Fibroblast of skin of right biceps (primary cell): ENCODE results near the gene NAA80.
"Not testable (repeated sequence)": the region's sequence is repeated elsewhere in the genome, so short reads cannot be mapped to it uniquely, and the experiment has no call there.

Source experiments
- DNase-seq: peaks from one replicate; pipeline ENCODE4 v3.0.0-alpha.2; 2013

NAA80 gene

DNA sequence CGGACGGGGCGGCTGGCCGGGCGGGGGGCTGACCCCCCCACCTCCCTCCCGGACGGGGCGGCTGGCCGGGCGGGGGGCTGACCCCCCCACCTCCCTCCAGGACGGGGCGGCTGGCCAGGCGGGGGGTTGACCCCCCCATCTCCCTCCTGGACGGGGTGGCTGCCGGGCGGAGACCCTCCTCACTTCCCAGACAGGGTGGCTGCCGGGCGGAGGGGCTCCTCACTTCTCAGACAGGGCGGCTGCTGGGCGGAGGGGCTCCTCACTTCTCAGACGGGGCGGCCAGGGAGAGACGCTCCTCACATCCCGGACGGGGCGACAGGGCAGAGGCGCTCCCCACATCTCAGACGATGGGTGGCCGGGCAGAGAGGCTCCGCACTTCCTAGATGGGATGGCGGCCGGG is 12.8 kb upstream of the NAA80 start:
- DNase-seq = not testable (repeated sequence)

DNA sequence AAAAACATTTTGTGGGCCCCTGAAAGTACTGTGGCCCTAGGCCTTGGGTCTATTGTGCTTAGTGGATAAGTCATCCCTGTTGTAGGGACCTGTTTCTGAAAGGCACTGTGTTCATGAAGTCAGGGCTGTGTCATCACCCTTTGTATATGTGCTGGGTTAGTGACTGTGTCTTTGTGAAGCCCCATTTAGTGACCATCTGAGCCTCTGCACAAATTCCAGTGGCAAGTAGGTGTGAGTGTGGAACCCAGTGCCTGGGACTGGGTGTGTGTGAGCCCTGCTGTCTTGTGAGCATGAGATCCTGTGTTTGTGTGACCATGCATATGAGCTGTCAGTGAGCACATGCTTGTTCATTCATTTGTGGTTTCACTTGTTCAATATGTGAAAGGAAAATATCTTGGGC is 5.4 kb upstream of the NAA80 start:
- no peak for DNase-seq

DNA sequence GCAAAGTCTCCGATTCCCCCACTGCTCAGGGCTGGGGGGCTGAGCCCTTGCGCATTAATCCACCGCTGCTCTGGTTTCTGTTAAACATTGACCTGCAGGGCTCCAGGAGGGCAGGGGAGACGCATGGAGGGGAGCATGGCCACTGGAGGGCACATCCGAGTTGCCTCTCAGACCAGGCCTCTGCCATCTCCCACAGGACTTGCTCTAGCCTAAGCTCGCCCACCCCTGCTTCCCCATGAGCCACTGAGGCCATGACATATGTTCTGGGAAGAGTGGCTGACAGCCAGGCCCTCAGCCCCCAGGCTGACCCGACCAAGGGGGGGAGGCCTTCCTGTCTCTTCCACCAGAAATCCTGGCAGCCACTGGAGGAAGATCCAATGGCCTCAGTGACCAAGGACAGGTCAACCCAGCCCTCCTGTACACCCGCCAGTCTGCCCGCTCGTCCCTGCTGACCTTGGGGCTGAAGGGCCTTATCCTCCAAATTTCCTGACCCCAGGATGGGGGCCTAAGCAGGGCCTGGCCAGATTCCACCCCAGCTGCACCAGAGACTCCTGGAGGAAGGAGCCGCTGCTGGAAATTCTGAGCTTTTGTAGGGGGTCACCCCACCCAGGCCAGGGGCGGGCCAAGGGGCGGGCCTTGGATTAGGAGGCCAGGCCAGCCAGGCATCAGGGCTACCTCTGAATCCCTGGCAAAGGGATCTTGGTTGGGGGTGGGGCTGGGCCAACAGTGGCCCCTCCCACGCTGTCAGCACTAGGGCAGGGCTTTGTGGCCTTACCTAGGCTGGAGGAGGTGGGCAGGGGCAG is 4.0 kb upstream of the NAA80 start, which contains the start of gene HYAL1:
Gene HYAL1, minus strand, starts transcription at position 562 of the 803 bp plus-strand sequence. CDS start 618 bp downstream, outside the sequence.
- DNase-seq = no peak

DNA sequence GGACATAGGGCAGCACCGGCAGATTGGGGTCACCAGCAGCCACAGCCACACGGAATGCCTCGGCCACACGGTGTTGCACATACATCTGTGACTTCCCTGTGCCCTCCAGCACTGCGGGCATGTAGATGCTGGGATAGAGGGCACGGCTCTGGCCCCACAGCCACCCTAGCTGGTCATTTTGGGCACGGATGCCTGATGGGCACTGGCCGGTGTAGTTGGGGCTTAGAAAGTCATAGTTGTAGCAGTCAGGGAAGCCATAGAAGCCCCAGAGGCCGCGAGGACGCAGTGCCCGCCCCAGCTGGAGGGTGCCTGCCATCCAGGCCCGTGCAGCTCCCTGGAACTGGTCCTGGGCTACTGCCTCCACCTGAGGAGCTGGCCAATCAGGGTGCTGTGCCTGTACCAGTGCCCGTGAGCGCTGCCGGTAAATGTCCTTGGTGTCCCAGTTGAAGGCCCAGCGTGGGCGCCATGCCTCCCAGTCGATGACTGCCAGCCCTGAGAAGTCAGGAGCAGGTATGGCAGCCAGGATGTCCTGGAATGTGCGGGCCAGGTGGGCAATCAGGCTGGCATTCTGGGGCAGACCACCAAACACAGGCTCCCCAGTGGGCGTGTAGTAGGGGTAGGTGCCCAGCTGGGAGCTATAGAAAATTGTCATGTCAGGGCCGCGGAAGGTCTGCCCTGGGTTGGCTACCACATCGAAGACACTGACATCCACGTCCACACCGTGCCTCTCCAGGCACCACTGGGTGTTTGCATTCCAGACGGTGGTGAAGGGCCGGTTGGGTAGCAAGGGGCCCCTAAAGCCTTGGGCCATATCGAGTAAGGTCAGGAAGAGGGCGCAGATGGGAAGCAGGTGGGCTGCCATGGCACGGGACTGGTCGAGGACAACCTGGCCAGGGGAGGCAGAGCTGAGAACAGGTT is 3.1 kb upstream of the NAA80 start:
- DNase-seq = no peak

DNA sequence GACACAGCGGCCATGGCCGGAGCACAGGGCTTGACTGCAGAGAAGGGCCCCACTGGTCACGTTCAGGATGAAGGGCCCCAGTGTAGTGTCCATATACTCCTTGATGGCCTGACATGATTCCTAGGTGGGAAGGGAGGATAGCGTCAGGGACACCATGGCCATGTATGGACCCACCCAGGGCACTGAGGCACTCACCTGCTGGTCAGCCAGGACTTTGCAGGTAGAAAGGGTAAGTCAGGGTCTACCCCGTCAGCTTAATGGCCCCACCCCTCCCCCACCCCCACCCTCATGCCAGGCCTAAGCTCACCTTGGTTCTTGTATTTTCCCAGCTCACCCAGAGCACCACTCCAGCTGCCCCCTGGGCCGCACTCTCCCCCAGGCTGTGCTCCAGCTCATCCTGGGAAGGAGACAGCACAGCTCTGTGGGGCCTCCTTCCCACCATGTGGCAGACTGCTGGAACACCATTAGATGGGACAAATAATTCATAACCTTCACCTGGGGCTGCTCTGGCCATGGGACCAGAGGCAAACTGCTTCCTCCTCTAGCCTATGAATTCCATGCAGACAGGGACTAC is 1.6 kb upstream of the NAA80 start:
- no peak for DNase-seq

DNA sequence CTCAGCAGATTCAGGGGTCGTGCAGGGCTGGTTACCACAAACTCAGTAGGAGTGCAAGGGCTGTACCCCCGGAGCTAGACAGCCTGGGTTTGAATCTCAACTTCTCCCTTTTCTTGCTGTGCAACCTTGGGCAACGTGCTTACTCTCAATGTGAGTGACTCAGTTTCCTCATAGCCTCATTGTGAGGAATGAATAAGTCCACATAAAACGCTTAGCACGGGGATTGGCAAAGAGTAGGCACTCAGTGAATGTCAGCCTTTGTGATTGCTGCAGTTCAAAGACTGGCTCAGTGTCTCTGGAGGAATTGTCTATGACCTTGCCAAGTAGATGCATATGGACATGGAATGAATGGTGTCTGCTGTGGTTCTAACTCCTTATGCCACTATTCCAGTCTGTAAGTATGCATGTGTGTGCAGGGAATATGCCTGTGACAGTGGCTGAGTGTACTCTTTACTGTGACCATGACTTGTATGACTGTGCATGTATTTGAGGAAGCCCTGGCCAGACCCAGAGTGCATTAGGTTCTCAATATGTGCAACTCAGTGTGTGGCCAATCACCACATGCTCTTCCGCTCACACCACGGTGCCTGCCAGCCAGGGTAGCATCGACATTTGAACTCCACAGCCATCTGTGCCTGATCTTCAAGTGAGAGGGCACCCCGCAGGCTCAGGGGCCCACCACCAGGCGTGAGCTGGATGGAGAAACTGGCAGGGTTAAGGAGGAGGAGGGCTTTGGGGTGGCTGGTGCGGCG is 900 bp upstream of the NAA80 start:
- DNase-seq = peak; percentile 50

DNA sequence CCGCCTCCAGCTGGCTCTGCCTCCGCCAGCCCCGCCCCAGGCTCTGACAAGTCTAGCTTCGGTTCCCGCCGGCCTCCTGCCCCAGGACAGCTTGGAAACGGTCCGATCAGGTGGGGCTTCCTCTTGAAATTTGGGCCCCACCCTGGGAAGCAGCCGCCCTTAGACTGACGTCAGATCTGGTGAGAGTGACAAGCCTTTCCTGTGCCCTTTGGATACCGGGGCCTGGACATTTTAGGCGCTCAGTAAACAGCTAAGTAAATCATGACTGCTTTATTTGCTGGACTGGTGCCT is 378 bp upstream of the NAA80 start:
- DNase-seq = no peak

DNA sequence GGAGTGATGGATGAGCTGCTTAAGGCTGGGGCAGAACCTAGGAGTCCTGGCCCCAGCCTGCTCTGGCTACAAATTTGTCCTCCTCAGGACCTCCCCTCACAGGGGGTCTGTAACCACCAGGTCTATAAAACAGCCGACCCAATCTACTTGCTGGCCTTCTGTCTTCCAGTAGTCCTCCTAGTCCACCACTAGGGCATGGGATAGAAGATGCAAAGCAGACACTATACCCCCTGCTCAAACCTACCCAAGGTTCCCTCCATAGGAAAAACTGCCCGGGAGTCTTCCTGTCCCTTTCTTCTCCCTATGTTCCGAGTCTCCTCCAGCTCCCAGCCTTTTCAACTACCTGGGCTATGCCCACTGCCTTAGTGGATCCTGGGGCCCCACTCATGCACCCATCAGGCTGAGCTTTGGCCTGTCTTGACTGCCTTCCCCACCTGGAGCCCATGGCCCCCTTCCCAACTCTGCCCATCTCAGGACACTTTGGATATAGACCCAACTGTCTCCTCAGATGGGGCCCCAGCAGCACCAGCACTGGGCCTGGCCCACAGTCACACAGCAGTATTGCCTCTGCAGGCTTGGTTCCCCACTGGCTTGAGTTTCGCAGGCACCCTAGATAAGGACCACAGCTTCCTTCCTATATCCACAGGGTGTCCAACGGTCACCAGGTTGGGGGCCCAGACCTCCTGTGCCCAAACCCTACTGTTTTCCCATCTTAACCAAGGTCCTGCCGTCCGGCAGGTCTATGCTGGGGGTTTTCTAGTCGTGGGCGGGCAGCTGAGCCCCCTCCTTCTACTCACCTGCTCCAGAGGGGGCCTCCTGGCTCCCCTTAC is 1.1 kb downstream of the NAA80 start:
- DNase-seq = no peak

DNA sequence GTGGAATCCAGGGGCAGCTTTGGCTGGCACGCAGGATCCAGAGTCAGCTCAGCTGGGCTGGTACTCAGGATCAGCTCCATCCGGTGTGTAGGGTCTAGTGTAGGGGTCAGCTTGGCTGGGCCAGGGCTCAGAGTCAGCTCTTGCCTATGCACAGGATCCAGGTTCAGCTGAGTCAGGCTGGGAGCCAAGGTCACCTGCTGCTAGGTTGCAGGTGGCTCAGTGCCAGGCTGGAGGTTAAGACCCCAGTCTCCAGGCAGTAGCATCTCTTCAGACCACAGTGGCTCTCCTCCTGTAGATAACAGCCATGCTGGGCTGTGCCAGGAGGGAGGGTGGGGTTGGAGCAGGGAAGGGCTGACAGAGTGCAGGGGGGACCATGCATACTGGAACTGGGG is 1.8 kb downstream of the NAA80 start:
- DNase-seq = no peak

DNA sequence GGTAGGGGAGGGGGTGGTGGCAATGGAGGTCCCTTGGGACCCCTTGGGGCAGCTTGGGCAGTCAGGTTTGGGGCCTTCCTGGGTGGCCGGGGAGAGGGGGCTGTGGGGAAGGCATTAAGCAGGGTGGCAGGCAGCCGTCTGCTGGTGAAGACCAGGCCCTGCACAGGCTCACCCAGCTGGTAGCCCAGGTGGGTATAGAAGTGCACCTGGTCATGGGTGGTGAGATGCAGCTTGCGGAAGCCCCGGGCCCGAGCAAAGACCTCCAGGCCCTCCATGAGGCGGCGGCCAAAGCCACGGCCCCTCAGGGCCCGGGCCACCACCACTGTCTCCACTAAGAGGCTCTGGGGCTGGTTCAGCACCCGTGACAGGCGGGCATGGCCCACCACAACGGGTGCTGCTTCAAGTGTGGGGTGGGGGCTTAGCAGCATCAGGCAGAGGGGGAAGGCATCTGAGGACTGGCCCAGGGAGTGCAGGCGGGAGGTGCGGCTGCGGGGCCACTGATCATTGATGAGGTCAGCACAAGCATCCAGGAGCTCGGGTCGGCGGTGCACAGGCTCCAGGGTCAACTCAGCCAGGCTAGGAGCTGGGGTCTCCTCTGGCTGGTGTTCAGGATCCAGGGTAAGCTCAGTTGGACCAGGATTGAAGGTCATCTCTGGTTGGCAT is 2.4 kb downstream of the NAA80 start:
- DNase-seq = no peak

DNA sequence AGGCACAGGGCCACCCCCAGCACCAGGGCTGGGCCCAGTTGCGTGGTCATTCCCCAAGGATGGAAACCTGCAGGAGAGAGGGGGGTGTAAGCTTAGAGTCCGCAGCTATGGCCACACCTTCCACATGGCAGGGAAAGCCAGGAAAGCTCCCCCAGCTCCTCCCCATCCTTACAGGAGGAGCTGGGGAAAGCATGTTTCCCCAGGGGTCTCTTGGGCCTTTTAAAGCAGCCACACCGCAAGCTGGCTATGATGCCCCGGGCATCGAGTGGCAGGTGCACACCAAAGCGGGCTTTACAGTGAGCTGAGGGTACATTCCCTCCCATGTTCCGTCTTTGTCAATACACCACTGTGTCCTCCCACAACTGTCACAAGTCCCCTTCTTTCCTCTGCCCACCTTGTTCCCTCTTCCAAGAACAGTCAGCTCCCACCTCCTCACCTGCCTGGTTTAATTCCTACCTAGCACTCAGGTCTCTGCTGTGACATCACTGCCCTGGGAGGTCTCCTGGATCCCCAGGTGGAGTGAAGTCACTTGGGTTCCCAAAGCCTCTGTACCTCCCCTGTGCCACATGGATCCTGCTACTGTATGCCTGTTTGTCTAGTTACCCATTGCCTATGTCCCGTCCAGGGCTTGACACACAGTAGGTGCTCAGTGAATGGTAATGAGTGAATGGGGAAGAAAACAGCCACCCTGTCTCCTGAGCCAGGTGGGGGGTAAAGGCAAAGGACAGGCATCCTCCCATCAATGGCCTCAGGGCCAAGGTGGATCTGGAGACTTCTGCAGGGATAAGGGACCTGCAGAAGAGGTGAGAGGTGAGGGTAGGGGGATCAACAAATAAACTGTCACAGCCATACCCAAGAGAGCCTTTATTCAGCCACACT is 3.4 kb downstream of the NAA80 start:
- DNase-seq = no peak

DNA sequence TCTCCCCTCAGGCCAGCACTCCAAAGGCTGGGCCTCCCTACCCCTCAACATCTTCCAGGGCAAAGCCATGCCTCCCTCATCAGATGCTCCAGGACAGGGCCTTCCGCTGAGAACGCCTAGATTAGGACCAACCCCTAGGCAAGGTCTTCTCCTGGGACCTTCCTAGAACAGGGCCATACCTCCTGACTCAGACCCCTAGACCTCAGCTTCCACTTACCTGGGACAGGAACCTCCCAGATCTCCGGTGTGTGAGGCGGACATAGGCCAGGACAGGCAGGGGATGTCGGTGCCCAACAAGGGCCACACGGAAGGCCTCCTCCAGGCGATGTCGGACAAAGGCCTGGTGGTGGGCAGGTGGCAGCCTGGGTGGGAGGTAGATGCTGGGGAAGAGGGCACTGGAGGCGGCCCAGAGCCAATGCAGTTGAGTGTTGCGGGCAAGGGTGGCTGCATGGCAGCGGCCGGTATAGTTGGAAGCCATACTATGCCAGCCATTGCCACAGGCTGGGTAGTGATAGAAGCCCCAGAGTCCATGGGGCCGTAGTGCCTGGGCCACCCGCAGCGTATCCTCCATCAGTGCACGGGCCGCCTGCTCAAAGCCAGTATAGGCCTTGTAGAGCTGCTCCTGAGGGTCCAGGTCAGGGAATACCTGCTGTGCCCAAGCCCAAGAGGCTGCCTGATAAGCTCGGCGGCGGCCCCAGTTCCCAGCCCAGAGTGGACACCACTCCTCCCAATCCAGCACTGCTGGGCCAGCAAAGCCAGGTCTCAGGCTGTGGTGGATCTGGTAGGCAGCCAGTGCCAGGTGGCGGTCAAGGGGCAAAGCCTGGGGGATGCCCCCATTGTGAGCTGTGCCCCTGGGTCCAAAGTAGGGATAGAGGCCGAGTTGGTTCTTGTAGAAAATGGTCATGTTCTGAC is 4.5 kb downstream of the NAA80 start:
- DNase-seq = no peak

DNA sequence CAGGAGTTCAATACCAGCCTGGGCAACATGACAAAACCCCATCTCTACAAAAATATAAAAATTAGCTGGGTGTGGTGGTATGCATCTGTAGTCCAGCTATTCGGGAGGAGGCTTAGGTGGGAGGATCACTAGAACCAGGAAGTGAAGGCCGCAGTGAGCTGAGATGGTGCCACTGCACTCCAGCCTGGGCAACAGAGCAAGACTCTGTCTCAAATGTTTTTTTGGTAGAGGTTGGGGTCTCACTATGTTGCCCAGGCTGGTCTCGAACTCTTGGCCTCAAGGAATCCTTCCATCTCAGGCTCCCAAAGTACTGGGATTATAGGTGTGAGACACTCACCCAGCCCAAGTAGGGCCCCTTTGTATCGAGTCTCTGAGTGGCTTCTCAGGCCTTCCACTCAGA is 5.1 kb downstream of the NAA80 start:
- DNase-seq = no peak

DNA sequence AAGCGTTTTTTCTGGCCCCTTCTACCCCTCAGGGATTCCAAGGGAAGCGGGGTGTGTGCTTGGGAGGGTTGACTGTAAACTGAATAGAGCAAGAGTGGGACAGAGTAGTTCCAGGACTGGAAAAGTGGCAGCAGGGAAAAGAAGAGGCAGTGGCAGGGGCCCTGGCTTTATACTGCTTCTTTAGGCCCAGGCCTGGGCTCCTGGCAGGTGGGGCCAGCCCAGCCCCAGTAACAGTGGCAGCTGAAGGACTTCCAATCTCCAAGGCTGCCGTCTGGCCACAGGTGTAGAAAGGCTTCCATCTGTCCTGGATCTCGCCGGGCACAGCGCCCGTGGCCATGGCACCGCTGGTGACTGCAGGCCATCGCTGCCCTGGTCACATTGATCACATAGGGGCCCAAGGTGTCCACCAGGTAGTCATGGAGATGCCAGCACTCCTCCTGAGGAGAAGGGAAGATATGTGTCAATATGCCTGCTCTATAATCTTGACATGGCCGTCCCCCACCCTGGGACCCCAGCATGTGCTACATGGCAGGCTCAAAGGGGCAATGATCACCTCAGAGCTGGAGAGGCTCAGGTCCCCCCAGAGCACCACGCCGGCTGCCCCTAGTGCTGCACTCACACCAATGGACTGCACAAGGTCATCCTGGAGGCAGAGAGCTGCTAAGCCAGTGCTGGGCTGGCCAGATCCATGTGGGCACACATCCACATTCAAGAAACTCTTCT is 6.0 kb downstream of the NAA80 start:
- DNase-seq = no peak

DNA sequence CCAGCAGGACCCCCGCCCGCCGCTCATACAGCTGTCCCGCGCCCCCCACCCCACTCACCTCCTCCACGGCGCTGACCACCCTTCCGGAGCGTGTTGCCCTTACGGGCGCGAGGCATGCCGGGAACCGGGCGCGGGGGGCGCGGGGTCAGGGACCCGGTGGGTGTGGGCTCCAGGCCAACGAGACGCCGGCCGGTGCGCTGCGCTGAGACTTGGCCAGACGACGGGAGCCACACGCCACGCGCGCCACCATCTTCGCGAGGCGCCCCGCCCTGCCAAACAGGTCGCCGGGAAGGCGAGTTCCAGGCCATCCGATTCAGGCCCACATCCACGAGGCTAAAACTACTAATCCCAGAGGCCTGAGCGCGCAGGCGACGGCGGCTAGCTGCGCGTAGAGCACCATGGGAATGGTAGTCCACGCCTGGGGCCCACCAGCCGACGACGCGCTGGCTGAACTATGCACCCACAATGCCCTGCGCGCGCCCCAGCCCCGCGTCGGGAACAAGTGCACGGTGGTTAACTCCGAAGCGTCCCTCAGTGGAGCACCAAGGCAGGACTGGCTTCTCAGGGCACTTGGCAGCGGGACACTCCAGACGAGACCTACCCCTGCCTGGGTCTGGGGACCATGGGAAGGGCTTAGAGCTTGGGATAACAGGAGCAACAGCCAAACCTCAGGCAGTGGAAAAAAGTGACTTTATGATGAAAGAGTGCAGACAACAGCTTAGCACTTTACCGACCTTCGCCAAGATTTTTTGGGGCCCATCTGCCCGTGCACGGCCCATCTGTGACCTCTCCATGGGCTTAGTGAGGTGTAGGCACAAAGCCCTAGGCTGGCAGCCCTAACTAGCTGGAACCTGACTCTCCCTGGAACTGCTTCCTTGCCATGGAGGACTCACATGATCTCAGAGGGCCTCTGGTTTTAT is 6.8 kb downstream of the NAA80 start, which contains the start of gene IFRD2:
Gene IFRD2, minus strand, starts transcription at position 271 of the 920 bp plus-strand sequence. Its CDS starts 155 bp downstream, at position 116.
- DNase-seq = peak; percentile 97

DNA sequence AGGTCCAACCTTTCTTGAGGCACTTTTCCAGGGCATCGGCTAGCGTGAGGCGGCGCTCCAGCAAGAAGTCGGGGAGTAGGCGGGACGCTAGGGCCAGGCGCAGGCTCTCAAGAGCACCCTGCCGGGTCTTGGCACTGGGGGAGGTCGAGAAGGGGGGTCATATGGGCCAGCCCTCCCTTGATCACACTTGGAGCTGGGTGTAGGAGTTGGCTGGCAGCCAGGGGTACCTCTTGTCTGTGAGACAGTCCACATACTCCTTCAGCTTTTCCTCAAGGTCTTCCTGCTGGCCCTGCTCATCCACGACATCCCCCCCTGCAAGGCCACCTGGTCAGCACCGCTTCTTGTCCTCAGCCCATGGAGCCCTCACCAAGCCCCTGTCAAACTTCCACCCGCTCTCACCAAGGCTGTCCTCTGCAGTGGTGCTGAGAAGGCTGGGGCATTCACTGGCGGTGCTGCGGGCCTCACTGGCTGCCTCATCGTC is 9.0 kb downstream of the NAA80 start:
- no peak for DNase-seq

DNA sequence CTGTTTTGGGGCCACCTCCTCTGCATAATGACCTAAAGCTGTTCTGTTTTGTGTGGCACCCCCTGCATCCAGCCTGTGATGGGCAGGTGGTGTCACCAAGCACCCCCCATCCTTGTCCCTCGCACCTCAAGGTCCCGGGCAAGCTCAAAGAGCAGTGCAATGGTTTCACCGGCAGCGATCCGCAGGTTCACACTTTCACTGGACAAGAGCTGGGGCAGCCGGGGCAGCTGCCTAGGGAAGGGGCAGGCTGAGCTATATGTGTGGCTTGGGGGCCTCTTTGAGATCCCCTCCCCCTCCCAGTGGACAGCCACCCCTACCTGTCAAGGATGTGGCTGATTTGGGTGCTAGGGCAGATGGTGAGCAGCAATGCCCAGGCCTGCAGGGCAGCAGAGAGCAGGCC is 10.1 kb downstream of the NAA80 start:
- no peak for DNase-seq
